Measurements from ENCODE around the gene QKI.

QKI gene

DNA sequence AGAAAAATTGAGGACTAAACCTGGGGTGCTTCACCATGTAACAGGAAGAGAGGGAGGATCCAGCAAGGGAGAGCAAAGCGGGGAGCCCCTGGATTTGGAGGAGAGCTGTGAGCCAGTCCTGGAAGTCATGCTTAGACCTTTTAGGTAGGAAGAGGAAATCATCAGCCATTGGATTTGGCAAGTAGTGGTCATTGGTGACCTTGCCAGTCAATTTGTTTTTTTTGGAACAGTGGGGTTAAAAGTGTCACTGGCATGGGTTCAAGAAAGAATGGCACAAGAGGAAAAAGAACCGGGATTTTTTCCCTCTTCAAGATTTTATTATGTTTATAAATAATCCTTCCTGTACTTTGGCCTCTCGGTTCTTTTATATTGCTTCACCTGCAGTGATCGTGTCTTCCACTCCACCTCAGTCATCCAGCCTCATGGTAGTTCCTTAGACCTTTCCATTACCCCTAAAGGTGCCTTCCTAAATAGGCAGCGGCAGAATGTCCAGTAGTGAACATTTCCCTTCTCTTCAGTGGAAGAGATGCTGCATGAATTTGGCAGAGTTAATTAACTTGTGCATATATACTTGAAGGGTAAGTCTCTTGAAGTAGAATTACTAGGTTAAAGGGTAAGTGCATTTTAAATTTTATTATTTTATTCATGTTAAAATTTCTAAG, 124.7 kb downstream of the QKI start:
- DNase-seq: no peak

DNA sequence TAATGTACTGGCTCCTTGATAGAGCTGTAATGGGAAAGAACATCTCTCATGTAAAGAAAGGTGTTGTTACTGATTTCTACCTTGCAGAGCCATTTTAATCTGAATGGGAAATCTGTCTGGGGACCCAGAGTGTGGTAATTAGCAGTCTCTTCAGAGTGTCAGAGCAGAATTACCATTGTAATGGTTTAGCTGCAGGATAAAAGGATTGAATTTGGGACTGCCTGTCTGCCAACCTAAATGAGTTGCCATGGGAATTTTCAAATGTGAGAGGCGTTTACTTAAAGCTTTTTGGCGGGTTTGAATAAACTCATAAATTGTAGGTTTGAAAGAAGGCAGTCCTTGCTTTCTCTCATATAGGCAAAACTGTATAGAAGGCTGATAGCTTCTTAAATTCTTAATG, 128.8 kb downstream of the QKI start:
- DNase-seq: no peak

- DNase-seq: no peak
These were observed 130.9 kb downstream of the QKI start for GRCh38 chr6:163545370-163545769.

GRCh38 chr6:163547287-163547686, 132.8 kb downstream of the QKI start:
- no peak for DNase-seq

GRCh38 chr6:163548624-163549023, 134.1 kb downstream of the QKI start:
- no peak for DNase-seq

GRCh38 chr6:163554032-163554431, 139.5 kb downstream of the QKI start:
- no peak for DNase-seq

GRCh38 chr6:163554663-163555062, 140.1 kb downstream of the QKI start:
- no peak for DNase-seq

DNA sequence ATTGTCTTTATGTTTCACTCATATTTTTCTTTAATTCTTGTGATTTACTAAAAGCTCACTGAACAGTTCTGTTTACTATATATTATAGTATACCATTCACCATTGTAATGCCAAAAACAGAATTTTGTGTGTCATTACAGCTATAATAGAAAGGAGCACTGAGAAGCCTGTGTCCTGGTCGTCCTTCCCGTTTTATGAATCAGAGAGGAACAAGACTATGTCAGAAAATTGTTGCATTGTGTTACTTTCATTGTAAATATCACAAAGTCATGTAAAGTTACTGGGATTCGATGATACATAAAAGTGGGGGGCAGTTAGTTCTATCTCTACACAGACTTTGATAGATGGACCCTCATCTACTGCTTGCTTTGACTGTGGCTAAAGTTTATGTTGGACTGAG, 145.1 kb downstream of the QKI start:
- no peak for DNase-seq

- DNase-seq: peak; percentile 68
These were observed 148.8 kb downstream of the QKI start for GRCh38 chr6:163563318-163563717.

- DNase-seq: no peak
These were observed 150.0 kb downstream of the QKI start for GRCh38 chr6:163564534-163564933.

- DNase-seq: peak; percentile 89
These were observed 150.6 kb downstream of the QKI start for GRCh38 chr6:163565140-163565539.

DNA sequence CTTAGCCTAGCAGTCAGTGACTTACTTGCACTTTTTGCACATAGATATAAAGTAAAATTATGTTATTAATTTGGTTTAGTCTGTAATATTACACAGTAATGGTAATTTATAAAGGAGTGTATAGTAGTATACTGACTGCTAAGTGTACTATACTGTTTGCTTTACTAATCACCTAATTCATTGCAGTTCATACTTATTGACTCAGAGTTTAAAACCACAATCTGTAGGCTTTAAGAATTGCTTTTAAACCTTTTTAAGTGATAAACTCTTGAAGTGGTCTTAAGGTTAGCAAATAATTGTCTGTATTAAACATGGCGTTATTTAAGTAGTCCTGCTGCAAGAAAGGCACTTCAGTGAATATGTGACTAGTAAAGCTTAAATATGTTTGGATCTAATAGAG, 151.5 kb downstream of the QKI start:
- DNase-seq: no peak

GRCh38 chr6:163568275-163568674, 153.8 kb downstream of the QKI start:
- no peak for DNase-seq

DNA sequence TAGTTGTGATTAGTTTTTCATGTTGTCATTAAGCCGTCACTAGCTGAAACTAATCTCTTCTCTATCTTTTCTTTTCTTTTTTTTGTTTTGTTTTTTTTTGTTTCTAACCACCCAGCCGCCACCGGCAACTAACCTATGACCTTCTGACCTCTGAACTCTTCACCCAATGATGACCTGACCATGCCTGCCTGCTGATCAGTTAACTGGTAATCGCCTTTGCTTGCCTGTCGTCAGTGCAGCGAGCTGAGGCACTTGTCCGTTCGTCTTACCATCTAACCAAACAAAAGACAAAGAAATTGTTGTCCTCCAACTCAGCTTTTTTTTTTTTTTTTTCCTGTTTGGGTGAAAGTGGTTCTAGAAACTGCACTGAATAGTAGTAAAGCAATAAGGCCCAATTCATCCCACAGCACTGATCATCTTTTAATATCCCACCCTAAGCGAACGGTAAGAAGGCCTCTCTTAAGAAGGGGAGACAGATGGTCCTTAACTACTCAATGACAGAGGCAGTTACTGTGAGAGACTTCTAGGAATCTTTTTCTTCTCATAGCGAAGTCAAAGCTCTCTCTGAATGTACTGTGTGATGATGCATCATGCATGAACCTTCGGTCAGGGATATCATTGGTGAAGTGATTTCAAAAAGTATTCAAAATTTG, 156.2 kb downstream of the QKI start:
- peak; percentile 94 for DNase-seq

DNA sequence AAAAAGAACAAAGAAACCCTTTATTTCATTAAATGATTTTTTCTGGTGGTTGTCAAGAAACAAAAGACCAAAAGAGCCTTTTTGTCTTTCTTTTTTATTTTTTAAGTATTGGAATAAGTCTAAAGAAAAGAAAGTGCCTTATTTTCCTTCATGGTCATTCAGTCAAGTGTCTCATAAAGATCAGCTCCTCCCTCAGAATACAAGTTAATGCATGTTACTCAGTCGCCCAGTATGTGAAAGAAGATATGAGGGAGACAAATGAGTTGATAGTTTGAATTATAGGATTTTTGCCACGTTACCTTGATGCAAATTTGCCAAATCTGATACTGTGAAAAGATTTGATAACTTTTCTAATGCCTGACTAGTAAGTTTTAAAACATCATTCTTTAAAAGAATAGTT, 157.2 kb downstream of the QKI start:
- no peak for DNase-seq

DNA sequence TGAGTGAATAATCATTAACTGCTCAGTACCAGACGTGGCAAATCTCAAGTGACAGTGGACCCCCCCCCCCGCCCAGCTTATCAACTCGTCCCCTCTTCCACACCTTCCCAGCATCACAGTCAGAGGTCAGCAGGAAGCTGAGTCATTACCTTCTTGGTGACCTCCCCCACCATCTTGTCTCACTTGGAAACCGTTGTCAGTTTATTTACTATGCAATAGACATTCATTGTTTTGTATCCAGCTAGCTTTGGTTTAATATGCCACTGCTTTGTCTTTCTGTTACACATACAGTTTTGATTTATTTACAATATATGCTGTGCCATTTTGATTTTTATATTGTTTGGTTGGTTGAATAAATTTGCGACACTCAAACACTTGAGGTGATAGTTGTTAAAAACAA, 158.1 kb downstream of the QKI start:
- no peak for DNase-seq

- no peak for DNase-seq
These were observed 159.1 kb downstream of the QKI start for GRCh38 chr6:163573503-163574179.

DNA sequence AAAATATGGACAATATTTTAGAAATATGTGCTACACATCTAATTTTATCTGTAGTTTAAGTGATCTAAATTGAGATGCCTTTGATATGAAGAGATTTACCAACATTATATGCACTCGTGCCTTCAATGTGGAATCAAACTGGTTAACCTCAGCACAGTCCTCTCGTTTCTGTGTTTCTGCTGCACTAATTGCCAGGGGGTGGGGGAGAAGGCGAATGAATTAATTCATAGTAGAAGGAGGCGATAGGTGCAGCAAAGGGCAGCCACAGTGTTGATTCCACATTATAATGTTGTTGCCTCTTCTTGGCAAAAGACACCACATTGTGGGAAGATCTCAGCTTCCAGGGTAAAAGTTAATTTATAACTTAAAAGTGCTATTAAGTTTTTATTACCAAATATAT, 161.6 kb downstream of the QKI start:
- no peak for DNase-seq

GRCh38 chr6:163577404-163577803, 162.9 kb downstream of the QKI start:
- no peak for DNase-seq

- no peak for DNase-seq
These were observed 164.8 kb downstream of the QKI start for GRCh38 chr6:163579111-163579879.

DNA sequence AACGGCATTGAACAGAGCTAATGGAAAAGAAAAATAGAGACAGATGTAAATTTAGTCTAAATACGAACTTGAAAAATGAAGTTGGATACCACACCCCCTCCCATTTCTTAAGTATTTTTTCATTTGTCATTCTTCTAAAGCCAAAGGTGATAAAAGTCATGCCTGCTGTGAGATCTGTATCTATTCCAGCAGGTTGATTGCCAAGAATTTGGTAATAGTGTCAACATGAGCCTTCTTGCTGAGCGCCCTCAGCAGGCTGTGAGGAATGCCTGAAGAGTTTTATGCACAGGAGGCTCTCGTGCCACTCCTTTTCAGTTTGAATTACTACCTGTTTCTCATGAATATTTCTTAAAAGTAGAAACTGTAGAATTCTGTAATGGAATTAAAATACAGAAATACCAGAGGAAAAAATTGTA, 165.4 kb downstream of the QKI start:
- no peak for DNase-seq

- DNase-seq: no peak
These were observed 166.0 kb downstream of the QKI start for GRCh38 chr6:163580311-163581030.

DNA sequence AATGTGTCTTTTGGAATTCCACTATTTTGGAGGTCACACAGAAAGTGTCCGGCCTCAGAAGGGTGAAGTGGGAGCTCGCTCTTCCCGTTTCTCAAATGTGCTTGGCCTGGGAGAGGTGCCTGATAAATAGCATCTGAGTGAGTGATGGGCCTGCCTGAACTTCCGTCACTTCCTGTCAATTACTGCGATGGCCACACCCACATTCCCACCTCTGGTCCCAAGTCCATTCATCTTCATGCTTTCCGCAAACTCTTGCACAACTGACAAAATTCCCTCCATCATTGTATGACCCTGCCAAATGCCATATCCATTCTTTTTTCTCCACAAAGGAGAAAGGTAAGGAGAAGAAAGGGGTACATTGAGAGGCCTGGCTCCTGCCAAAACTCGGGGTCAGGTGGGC, 169.0 kb downstream of the QKI start:
- no peak for DNase-seq

Data from NCI-H524 treated with DMSO at 0.1 percent for 48 hours (cell line).